NCI-H2171 (cell line): ENCODE results near the gene MRPL33.

ENCODE experiments used
- DNase-seq: peaks from one replicate; lab custom pipeline; 2025; lab: John Stamatoyannopoulos, UW

The MRPL33 gene

DNA sequence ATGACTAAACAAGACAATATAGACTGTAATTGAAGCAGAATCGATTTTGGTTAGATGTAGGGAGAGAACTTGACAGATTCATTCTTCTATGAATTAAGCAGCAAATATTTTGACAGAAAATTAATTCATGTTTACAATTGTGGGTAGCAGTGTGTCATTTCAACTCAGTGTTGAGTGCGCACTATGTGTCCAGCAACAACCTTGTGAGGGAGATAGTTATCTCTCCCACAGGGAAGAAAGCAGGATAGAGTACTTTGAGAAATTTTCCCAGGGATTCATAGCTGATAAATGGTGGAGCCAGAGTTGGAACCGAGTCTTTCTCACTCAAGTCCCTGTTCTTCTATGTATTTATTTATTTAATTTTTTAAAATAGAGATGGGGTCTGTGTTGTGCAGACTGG lies 5.2 kb downstream of the MRPL33 start:
- no peak for DNase-seq

DNA sequence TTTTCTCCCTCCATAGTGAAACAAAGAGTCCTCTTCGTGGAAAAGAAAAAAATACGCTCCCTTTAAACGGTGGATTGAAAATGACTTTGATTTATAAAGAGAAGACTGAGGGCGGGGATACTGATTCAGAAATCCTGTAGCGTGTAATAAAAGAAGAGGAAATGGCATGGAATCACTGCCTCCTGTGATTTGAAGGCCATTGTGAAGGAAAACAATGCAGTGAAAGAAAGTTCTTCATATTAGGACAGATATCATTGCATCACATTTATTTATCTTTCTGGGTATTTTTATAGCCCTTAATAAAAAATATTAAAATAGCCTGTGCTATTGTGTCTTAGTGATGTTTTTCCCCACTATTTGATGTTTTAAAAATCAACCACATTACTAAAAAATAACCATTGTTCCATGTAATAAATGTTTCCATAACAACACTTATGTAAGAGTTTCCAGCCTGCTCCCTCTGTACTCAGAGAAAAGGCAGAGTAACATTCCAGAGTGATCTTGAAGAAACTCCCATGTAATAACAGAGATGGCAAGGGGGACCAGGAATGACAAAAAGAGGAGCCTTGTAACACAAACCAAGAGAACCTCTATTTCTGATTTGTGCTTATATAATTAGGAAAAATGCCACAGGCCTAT lies 8.0 kb downstream of the MRPL33 start:
- no peak for DNase-seq

DNA sequence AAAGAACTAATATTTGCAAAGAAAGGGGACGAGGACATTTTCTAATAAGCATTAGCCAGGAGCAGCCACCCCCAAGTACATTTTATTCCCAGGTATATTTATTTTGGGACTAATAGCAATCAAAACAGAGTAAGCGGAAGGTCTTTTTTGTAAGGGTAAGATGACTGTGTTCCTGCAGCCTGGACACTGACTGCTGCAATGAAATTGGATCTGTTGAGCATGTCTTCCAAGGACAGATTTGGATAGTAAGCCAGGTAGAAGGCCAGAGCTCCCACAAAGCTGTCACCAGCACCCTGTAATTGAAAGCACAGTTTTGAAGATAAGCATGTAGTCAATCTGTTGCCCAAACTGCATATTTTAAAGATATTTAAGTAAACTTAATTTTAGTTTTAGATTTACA lies 10.0 kb downstream of the MRPL33 start:
- DNase-seq, result no peak

DNA sequence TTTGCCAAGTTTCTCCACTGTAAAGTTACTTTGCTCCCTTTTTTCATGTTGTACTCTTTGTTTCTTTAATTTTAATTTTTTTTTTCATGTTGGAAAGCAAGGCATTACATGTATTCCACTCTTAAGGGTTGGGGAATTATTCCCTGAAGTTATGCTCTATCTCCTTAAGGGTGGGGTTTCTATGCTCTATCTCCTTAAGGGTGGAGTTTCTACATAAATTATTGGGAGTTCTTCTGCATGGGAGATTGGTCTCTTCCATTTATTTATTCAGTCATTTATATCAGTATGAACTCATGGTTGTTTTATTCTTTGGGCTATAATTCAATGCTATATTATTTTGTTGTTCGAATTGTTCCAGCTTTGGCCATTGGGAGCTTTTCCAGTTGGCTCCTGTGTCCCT lies 11.2 kb downstream of the MRPL33 start:
- no peak for DNase-seq

DNA sequence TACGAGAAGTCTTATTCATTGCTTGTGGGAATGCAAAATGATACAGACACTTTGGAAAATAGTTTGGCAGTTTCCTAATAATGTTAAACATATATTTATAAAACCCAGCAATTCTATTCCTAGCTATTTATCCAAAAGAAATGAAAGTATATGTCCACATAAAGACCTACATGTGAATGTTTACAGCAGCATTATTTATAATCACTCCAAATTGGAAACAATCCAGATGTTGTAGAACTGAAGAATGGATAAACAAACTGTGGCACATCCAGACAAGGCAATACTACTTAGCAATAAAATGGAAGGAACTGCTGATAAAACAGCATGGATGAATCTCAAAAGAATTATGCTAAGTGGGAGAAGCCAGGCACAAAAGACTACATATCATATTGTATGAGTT lies 19.3 kb downstream of the MRPL33 start:
- no peak for DNase-seq

DNA sequence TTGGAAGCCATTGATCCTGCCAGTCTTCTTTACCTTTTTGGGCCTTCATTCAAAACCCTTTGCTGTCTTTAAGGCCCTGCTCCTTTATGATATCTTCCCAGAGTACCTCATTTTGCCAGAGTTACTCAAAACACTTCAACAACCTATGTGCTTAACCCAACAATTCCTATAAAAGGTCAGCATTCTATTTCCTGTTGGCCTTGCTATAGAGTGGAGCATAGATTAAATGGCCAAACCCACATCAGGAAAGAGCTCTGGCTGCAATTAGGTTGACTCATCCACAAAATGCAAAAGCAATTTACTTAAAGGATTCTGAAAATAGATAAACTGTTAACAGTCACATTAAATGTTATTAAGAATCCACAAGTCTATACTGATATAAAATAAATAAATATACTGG lies 21.2 kb downstream of the MRPL33 start:
- DNase-seq, result no peak

DNA sequence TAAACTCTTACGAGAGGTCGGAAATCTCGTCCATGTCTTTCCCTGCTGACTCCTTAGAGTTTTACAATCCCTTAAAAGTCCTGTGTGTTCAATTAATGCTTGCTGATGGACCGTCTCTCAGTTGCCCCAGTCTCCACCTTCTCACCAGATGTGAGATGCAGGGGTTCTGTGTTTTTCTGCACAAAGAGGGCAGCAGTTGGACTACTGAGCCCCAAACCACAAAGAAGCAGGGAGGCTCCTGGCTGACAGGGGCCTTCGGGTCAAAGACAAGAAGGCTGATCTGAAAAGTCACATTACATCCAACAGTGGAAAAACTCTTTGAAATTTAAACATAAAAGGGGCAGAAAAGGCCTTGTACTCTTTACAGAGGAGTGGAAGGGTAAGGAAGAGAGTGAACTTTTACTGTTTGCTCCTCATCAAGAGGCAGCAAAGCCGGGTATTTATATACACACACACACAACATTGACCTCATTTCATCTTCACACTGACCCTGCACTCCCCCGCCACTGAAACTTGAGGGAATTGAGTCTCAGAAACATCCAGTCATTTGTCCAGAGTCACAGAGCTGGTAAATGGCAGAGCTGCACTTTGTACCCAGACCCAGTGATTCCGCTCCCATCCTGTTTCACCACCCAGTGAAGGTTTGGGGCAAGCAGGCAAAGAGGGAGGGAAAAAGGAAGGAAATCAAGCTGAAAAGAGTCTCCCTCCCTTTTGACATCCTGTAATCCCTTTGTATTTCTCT lies 23.7 kb downstream of the MRPL33 start:
- DNase-seq, result no peak

DNA sequence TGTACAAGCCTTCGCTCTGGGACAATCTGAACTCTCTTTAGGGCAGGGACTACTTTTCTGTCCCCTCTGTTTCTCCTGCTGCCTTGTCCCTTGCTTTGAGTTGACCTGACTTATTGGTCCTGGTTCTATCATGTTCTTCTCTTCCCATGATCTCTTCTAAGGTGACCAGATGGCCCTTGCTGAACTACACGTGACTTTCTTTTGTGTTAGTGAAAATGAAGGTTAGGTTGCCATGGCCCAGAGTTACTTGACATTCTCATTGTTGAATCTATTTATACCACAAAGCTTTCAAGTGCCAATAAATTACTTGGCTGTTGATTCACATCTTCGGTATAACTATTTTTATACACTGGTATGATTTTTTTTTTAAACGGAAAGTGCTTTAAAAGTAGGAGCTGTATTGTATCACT lies 24.4 kb downstream of the MRPL33 start:
- no peak for DNase-seq

DNA sequence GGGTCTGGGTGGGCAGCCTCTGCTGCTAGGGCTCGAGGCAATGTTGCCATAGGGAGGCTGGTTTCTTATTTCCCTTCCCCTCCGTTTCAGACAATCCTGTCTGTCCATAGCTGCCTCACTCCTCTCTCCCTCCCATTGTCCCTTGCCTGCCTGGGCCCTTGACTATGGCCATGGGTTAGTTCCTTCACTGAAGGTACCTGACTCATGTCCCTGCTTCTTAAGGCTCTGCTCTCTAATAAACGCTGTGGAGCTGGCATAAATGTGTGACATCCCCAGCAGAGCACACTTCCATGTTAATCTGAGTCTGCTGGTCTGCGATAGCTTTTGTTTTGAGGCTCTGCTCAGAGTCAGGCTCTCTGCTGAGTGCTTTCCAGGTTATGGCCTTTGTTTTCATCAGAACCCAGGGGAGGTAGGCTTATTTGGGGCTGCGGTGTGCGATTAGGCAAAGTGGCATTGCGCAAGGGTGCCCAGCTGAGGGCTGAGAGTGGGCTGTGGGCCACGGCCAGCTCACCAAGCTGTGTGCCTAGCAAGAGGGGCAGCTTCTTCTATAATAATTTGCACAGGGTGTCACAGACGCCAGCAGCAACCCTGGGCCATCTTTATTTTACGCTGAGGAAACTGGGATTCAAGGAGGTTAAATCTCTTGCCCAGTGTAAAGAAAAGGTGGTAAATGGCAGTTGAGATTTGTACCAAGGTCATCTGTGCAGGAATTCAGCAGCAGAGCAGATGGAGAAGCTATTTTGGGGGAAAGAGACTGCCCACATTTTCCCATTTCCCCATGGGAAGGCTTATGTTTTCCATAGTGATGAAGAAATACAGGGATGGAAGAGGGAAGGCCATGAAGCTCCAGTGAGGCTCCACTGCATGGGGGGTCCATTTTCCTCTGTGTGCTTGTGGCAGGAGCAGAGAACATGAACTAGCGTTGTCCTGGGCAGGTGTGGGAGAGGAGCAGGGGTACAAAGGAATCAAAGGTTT lies 25.6 kb downstream of the MRPL33 start:
- no peak for DNase-seq

DNA sequence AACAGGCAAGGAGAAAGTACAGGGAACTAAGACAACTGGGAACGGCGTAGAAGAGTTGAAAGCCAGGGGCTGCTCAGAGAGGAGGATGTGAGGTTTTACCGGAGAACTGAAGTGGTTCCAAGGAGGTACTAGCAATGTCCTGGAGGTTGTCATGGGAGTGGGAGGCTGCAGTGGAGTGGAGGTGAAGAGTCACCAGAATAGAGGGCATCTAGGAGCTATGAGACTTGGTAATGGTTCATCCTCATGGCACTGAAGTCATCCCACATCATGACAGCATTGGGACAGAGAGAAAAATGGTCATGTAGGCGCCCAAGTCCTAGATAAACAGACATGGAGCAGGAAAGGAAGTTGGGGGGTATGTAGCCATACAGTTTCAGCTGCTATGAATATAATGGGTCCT lies 26.3 kb downstream of the MRPL33 start:
- DNase-seq, result no peak

DNA sequence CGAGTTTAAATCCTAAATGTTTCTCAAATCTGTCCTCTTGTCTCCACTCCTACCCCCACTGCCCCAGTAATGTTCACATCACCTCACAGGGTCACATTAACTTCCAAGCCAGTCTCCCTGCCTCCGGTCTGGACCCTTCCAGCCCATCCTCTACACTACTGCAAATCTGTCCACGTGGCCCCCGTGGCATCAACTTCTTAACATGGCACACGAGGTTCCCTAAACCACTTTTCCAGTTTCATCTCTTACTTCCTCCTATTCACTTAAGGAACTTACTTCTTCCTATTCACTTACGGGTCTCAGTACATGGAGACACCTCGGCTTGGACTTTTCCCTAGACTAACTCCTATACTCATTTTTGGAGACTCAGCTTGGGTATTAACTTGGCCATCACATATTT lies 27.0 kb downstream of the MRPL33 start:
- no peak for DNase-seq

DNA sequence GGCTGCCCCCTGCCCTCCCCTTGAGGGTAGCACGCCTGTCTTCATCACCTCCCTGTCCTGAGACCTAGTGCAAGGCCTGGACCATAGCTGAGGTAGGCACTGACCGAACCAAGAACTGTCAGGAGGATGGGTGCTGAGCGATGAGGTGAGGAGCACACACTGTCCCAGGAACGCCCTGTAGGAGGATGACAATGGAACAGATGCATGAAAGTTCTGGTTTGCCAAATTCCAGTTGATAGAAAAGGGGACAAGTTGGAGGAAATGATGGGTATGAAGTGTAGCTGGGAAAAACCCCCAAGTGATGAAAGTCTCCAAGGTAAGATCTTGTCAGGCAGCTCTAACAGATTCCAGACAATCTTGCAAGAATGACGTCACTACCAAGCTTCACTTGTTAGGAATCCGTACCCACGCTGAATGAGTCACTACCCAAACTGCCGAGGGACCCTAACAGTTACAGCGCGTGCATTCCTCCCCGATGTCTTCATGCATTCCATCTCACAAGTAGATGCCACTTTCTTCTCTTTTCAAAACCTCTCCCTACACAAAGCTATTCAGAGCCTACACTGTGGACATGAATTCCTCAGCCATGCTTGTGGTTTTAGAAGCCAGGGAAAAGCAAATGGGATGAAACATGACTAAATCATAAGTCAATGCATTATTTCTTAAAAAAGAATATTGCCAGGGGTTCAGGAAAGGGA lies 27.6 kb downstream of the MRPL33 start:
- no peak for DNase-seq

DNA sequence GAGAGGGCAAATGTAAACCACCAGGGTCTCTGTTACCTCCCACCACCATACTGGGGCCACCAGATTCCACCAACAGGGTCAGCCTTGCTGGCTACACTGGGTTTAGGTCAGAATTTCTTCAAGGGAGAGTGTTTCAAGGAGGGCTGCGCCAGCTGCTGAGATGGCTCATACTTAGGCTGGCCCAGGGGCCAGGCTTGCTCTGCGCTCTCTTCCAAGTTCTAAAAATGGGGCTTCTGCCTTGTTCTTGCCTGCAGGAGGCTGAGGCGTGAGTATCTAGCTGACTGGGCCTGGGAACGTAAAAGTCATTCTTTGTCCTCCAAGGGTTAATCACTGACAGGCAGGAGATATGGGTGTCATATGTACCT lies 28.1 kb downstream of the MRPL33 start:
- DNase-seq, result no peak

DNA sequence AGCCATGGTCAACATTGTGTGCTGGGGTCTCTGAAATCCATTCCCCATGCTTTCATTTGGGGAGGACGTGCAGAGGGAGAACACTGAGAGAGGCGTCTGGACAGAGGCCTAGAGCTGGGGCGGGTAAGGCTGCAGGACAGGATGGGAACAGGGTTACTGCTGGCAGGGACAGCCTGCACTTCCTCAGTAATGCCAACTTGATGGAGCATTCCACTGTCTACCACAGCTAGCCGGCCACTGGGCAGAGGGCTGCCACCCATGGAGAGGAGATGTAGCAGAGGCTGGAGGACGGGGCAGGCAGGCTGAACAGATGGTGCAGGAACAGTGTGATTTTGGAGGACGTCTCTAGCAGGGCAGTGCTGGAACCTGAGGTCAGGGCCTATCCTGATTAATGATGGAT lies 29.3 kb downstream of the MRPL33 start:
- DNase-seq, result no peak

DNA sequence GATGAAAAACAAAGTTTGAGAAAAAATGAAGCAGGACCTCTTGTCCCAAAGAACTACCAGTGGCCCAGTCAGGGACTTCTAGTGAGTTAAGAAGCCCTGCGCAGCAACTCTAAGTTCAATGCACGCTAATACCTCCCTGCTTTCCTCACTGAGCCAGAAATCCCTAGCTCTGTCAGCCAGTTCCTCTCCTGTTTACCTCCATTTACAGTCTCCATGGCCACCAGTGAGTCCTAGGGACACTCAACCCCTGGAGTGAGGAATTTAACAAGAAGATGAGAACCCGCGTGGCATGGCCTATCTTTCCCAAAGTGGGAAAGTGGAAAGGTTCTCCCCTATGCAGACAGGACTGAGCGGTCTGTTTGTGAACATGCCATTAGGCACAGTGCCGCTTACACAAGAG lies 31.0 kb downstream of the MRPL33 start:
- no peak for DNase-seq

DNA sequence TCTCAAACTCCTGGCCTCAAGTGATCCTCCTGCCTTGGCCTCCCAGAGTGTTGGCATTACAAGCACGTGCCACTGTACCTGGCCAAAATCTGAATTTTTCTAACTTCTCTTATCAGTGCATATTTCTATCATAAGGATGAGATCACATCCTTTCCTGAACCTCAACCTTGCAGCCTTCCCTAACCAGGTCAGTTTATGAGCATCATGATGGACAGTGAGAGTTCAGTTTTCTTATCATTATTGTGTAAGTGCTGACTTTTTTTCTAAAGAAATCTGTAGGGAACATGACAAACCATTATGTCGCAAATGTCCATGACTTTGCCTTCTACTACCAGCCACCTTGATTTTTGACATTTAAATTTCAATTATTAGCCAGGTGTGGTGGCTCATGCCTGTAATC lies 31.5 kb downstream of the MRPL33 start:
- no peak for DNase-seq

DNA sequence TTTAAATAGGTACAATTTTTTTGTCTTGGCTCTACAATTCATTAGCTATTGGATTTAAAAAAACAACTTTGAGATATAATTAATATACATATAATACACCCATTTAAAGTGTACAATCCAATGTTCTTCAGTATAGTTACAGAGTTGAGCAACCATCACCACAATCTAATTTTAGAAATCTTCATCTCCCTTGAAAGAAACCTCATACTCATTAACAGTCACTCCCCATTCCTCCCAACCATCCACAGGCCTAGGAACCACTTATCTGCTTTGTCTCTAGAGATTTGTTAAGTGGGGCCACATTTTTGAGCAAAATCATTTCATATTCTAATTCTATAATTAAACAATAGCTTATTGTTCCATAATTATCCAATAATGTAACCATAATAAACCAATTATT lies 32.6 kb downstream of the MRPL33 start:
- no peak for DNase-seq

DNA sequence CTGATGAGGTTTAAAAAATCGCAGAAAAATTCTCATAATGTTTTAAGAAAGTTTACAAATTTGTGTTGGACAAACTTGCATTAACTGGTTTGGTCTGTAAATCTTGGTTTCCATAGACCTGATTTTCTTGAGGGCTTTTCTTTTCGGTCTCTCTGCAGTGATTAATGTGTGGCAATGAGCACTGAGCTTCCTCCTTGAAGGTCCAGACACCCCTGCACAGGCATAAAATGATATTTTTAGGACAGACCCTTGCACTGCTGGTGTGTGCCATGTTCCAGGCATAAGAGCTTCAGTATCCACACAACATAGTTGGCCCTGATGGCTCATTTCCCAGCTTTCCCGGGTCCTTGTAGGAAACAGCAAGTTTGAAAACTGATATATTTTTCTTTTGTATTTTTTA lies 33.7 kb downstream of the MRPL33 start:
- DNase-seq, result no peak

DNA sequence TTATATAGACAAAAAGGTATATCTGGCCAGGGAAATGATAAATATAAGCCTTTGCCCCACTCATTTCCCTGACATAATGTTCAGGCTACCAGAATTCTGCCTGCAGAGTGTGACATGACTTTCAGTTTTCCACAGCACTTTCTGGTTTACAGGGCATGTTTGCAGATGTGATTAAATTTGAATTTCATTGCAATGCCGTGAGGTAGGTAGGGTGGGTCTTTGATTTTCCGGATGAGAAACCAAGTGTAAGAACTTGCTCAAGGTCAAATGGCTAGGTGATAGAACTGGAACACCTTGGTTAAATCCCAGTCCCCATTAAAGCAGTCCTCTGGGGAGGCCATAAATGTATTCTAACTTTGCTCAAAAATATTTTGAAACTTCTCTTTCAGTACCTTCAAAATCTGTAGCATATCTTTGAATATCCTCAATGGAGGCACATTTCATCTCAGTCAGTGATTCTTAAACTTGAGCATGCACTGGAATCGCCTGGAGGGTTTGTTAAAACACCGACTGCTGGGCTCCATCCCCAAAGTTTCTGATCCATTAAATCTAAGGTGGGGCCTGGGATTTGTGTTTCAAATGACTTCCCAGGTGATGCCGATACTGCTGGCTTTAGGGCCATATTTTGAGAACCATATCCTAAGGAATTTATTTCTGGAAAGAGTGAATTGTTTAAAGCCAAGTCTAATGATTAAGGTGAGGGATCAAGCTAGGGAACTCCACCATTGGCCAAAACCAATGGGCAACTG lies 35.0 kb downstream of the MRPL33 start:
- no peak for DNase-seq

DNA sequence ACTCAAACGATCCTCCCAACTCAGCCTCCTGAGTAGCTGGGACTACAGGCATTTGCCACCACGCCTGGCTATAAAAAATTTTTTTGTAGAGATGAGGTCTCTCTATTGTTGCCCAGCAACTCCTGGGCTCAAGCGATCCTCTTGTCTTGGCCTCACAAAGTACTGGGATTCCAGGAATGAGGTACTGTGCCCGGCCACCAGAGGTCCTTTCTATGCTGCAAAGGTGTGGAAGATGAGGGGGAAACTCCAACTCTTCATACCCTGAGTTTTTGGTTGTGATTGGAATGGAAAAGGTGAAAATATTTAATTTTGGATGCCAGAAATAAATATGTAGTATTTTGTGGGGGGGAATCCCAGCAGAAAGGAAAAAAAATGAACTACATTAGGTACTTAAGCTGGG lies 36.0 kb downstream of the MRPL33 start:
- no peak for DNase-seq

DNA sequence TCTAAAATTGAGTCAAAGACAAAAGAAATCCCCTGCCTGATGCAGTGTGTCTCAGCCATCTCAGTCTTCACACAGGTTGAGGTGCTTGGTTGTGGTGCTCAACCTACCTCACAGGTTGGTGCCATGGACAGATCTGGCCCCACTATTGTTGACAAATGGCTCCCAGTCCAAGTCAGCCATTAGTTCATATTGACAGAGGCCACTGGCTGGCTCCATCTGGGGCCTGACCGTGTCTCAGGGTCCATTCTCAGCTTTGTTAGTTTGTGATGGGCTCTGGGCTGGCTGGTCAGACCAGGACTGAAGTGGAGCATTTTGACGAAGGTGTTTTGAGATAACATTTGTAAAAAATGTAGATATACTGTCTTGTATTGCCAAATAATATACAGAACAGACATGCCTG lies 36.9 kb downstream of the MRPL33 start:
- DNase-seq, result no peak

DNA sequence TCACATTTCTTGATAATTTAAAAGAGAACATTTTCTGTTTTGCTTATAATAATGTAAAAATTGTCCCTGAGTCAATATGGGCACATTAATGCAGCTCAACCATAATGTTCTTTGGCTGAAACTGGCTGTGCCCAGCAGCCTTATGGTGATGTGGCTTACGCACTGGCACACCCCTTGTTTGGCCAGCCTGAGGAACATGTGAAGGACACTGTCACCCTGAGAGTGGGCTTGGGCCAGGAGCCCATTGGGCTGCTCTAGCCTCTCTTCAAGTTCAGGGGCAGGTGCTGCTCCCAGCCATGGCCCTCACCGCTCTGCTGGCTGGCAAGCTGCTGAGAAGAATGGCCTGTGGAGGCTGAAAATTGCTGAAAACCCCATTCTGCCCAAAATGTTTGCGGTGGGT lies 37.5 kb downstream of the MRPL33 start:
- no peak for DNase-seq
